ENCODE results near the gene SECTM1.

DNA sequence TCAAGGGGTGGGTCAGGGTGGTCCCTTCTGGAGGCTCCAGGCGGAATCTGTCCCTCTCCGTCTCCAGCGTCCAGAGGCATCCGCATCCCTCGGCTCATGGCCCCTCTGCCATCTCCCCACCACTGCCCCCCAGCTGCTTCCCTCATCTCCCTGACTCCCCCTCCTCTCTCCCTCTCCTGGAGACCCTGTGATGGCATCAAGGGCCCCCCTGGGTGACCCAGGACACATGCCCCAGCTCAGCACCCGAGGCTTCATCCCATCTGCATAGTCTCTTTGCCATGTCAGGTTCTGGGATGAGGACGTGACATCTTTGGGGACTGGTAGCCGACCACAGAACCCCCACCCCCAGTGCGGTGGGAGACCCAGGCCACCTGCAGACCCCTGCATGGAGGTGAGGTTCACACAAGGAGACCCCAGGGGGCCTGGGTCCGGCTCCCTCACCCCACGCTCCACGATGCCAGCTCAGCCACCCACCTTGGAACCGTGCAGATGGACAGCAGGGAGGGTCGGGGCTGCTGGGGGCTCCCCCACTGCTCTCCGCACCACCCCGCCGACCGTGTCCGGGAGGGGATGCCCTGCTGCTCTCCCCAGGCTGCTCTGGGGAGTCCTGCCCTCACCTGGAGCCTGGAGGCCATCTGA lies 3.8 kb downstream of the SECTM1 start:
- TF ChIP-seq, protein P1, sequence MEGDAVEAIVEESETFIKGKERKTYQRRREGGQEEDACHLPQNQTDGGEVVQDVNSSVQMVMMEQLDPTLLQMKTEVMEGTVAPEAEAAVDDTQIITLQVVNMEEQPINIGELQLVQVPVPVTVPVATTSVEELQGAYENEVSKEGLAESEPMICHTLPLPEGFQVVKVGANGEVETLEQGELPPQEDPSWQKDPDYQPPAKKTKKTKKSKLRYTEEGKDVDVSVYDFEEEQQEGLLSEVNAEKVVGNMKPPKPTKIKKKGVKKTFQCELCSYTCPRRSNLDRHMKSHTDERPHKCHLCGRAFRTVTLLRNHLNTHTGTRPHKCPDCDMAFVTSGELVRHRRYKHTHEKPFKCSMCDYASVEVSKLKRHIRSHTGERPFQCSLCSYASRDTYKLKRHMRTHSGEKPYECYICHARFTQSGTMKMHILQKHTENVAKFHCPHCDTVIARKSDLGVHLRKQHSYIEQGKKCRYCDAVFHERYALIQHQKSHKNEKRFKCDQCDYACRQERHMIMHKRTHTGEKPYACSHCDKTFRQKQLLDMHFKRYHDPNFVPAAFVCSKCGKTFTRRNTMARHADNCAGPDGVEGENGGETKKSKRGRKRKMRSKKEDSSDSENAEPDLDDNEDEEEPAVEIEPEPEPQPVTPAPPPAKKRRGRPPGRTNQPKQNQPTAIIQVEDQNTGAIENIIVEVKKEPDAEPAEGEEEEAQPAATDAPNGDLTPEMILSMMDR (conservative IDR thresholded peaks at IDR 0.05; ENCODE audit: low read depth in 2 of 2), result no peak
- TF ChIP-seq POLR2AphosphoS5 (IDR thresholded peaks at IDR 0.05; ENCODE audit: low read depth) (no peak), EZH2 (IDR thresholded peaks at IDR 0.05; ENCODE audit: low read depth, unreplicated experiment) (no peak), NANOG (IDR thresholded peaks at IDR 0.05; ENCODE audit: borderline replicate concordance) (no peak), JUNB (IDR thresholded peaks at IDR 0.05; ENCODE audit: unreplicated experiment) (no peak), STAT1 (IDR thresholded peaks at IDR 0.05; ENCODE audit: unreplicated experiment) (no peak), ZNF331 (CRISPR knock-in tag; IDR thresholded peaks at IDR 0.05; ENCODE audit: low read depth) (no peak)
